LNCAP (cell line): ENCODE results near the gene LBR.

ENCODE experiments used
- TF ChIP-seq, protein P1 (sequence below): fragments of 450-650 bp; IDR thresholded peaks from 2 replicates; pipeline ENCODE4 v1.5.1; 2017; ENCODE audit warnings: mild to moderate bottlenecking

Gene LBR

DNA sequence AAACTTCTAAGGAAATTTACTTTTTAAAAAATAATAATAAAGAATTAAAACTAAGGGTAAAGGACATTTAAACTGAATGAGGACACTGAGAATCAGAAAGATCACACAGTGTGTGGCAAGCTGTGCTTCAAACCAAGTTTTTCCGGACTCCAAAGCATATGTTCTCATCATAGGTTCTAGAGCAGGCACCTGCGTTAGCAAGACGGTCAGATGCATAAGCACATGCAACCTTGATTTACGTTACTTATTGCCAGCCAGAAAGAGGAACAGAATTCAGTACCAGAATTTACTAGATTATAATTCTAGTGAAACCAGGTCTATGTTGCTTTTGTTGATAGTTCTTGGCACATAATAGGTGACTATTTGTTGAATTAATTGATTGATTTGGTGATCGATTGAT, 6.2 kb upstream of the LBR start:
- TF ChIP-seq, protein P1, sequence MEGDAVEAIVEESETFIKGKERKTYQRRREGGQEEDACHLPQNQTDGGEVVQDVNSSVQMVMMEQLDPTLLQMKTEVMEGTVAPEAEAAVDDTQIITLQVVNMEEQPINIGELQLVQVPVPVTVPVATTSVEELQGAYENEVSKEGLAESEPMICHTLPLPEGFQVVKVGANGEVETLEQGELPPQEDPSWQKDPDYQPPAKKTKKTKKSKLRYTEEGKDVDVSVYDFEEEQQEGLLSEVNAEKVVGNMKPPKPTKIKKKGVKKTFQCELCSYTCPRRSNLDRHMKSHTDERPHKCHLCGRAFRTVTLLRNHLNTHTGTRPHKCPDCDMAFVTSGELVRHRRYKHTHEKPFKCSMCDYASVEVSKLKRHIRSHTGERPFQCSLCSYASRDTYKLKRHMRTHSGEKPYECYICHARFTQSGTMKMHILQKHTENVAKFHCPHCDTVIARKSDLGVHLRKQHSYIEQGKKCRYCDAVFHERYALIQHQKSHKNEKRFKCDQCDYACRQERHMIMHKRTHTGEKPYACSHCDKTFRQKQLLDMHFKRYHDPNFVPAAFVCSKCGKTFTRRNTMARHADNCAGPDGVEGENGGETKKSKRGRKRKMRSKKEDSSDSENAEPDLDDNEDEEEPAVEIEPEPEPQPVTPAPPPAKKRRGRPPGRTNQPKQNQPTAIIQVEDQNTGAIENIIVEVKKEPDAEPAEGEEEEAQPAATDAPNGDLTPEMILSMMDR = no peak

- TF ChIP-seq, protein P1 = no peak
Observed at GRCh38 chr1:225431081-225431863, 3.4 kb upstream of the LBR start.

GRCh38 chr1:225430301-225430700, 2.5 kb upstream of the LBR start:
- TF ChIP-seq, protein P1 = no peak

GRCh38 chr1:225428881-225429455, 1.1 kb upstream of the LBR start:
- TF ChIP-seq, protein P1 = no peak

- TF ChIP-seq, protein P1 = no peak
Observed at GRCh38 chr1:225428068-225428880, 436 bp upstream of the LBR start.

DNA sequence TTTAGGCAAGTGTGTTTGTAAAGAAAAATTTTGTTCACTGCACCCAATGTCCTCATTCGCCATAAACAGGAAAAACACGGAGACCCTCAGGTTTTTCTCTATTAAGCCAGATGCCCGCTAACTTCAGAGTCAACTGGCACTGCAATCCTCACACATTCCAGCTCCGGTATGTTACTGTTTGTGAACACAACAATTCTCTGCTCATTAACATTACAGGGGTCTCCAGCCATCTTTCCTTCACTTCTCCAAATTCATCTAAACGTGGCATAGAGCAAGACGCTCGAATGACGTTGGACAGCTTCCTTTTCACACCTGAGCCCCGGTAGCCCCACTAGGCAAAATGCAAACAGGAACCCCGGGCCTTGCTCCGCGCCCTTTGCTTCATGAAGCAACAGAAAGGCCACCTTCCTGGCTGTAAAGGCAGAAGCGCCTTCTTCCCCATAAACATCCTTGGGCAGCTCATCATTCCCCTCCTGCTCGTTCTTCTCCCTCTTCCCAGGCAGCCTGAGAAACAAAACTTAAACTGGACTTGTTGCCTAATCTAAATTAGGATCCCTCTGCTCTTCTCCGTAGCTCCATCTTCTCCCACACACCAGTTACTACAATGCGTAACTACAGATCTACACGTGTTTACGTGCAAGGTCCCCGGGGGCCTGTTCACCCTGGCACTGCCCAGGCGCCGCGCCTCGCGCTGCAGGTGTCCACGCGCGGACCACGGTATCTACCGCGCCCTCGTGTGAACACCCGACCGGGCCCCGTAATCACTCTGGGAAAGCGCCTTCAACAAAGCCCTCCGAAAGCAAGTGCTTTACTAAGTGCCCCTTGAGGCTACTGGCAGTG, 1.2 kb downstream of the LBR start:
- TF ChIP-seq, protein P1 = no peak

DNA sequence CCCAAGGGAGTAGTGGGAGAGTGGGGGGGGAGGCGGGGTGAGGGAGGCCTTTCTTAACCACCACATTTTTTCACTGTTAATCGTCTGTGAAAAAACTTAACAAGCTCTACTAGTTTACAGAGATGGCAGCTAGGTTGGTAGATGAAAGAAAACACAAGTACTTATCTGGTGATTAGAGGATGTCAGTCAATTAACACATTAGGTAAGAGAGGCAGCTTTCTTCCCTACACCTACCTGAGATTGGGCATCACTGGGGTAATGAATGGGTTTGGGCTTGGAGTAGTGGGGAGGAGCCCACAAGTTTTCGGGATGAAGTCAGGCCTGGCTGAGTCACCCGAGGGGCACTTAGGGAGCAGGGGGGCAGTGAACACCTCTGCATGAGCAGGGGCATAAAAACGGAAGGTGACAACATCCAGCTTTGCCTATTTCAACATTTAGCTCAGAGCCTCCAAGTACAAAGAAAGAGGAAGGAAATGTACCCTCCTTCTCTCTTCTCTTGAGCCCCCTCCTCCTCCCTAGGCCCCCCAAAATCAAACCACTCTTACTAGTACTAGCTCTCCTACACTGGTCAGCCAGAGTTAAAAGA, 2.5 kb downstream of the LBR start:
- TF ChIP-seq, protein P1 = no peak
